HG03066 (cell line): ENCODE data around the gene CLCA4.

Experiments
- ATAC-seq: cut with Tn5 transposase; IDR thresholded peaks from one replicate; pipeline ENCODE4 v1.9.1; 2021; ENCODE audit warnings: low read depth; ENCODE audit not compliant: unreplicated experiment

The CLCA4 gene, protein sequence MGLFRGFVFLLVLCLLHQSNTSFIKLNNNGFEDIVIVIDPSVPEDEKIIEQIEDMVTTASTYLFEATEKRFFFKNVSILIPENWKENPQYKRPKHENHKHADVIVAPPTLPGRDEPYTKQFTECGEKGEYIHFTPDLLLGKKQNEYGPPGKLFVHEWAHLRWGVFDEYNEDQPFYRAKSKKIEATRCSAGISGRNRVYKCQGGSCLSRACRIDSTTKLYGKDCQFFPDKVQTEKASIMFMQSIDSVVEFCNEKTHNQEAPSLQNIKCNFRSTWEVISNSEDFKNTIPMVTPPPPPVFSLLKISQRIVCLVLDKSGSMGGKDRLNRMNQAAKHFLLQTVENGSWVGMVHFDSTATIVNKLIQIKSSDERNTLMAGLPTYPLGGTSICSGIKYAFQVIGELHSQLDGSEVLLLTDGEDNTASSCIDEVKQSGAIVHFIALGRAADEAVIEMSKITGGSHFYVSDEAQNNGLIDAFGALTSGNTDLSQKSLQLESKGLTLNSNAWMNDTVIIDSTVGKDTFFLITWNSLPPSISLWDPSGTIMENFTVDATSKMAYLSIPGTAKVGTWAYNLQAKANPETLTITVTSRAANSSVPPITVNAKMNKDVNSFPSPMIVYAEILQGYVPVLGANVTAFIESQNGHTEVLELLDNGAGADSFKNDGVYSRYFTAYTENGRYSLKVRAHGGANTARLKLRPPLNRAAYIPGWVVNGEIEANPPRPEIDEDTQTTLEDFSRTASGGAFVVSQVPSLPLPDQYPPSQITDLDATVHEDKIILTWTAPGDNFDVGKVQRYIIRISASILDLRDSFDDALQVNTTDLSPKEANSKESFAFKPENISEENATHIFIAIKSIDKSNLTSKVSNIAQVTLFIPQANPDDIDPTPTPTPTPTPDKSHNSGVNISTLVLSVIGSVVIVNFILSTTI

DNA sequence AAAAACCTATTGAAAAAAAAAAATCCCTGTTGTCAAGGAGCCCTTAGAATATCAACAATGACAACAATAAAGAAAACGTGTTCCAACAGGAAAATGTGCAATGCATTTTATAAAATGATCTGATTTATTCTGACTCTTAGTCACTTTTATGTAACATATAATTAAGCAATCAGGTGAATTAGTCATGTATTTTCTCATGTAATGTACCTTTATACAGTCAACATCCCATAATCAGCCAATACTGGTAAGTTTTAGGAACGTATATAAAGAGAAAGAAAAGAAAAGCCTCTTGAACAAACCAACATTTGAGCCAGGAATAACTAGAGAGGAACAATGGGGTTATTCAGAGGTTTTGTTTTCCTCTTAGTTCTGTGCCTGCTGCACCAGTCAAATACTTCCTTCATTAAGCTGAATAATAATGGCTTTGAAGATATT, at the start of gene CLCA4:
TSS of gene CLCA4 (plus strand) at position 292 of the 435 bp plus-strand sequence. CDS start at position 334, 42 bp downstream.
- ATAC-seq: no peak

DNA sequence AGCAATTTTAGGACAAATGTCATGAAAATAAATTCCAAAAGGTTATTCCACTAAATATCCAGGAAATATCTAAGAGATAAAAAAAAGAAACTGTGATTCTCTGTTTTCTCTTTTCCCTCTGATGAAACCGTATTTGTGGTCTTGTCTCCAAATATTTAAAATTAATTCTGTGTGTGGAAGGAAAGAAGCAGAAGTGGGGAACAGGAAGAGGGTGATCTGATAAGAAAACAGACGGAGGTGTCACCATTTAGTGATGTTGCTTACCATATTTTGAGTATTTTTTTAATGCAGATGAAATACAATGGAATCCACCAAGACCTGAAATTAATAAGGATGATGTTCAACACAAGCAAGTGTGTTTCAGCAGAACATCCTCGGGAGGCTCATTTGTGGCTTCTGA, 48.6 kb upstream of the CLCA4 start:
- ATAC-seq: no peak

DNA sequence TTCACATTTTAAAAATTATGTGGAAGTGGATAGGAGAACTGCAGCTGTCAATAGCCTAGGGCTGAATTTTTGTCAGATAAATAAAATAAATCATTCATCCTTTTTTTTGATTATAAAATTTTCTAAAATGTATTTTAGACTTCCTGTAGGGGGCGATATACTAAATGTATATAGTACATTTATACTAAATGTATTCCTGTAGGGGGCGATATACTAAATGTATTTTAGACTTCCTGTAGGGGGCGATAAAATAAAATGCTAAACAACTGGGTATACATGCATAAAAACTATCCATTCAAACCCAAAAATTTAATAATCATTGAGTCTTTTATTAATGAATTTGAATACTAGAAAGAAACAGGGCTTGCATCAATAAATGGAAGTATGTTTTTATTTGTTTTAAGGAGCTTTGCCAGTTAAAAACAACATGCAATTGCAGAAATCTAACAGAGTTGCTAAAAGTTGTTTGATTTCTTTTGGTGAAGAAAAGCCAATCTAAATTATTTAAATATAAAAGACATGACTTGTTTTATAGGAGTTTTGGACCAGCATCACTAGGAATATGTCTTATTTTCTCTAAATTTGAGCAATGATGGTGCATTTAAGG, 46.8 kb upstream of the CLCA4 start:
- ATAC-seq: no peak

DNA sequence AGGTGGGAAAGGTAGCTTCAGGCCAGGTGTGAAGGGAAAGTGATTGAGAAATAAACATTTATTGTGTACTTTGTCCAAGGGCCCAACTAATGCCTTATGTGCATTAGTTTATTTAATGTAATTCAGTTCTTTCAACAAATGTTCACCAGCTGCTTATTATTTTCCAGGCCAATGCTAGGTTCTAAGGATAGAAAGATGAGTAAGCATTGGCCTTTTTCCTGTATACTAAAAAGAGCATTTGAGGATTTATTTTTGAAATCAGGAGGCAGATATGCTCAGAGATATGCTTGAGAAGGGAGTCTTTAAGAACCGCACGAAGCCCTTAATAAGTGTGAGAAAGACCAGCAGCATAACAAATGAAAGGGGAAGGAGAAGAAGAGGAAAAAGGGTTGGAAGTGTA, 46.2 kb upstream of the CLCA4 start:
- no peak for ATAC-seq

DNA sequence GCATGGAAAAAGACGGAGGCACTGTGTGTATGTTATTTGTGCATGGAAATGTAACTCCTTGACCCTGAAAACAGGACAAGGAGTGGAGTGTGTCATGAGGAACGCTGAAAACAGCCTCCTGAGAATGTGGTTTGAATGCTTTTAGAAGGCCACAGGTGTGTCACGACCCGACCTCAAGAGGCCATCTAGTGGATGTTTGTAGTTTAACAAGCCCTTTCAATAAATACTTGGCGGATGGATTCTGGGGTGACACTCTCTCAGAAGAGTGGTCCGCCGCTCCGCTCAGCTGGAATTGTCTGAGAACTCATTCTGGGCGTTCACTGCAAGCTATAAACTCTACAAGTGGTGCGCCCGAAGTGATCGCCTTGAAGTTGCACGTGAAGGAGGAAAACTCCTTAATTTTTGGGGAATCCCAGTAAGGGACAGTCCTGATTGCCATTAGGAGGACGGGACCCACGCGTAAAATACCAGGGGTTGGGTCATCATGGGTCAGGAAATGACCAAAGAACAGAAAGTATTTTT, 44.7 kb upstream of the CLCA4 start:
- ATAC-seq: peak; percentile 67

DNA sequence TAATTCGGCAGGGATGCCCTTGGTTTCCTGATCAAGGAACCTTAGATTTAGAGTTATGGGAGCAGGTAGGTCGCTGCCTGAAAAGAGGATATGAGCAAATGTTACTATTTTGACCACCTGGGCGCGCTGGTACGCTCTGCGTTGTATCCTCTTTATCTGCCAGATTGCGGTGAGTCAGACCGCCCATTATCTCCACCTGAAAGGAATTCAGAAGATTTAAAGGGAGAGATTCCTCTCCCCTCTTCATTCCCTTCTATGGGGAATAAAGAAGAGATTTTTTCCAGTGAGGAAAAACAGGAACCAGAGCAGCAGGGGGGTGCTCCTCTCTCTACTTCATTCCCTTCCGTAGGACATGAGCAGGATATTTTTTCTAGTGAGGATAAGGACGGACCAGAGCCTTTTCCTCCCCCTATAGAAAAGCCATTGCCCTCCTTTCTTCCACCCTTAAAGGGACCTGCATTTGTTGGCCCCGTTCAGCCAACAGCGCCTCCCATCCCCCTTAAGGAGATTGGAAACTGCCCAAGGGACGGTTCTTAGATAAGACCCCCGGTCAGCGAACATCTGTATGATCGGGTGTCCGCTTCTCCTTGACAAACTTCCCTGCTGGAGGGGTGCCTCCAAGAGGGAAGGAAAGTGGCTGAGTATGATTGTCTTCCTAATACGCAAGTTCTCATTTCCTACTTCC, 44.0 kb upstream of the CLCA4 start:
- peak; percentile 23 for ATAC-seq

DNA sequence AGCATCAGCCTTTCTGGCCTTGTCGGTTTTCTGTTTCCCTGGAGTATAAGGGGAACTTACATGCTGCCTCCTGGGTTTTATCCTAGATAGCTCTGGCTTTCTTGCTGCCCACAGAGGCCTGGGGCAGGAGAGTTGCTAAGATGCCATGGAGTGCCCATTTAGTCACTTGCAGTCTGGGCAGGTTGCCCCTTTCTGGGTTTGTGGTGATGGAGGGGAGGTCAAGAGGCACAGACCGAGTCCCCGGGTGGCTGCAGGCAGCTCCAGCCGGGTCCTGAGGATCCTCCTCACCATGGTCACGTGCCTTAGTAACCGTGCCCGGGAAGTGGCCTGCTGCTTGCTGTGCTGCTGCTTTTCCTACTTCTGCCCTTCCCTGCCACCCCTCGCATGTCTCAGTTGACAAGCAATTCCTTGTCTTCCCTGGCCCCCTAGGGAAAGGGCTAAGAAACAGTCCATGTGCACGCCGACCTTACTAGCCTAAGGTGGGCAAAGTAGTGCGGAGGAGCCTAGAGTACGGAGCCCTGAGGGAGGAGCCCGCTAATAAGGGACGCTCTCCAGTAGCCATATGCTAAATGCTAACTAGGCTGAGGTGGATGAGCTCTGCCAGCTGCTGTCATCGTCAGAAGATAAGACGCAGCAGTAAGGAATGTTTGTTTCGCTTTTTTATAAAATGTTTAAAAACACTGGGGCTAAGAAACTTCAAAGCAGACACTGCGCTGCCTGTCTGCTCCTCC, 43.3 kb upstream of the CLCA4 start:
- ATAC-seq: no peak

DNA sequence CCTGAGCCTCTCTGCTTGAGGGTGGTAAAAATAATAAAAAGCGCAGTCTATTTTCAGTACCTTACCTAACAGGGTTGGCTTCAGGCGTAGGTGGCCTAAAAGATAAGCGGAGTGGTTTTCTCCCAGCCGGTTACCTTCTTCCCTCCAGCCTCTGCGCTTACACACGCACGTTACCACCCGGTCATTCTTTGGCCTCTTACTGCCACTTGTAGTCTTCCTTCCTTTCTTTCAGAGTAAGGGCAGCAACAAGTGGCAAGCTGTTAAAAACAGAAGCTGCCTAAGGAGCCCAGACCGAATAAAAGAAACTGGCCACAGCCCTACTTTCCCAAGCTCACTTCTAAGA, 42.8 kb upstream of the CLCA4 start:
- ATAC-seq: no peak

DNA sequence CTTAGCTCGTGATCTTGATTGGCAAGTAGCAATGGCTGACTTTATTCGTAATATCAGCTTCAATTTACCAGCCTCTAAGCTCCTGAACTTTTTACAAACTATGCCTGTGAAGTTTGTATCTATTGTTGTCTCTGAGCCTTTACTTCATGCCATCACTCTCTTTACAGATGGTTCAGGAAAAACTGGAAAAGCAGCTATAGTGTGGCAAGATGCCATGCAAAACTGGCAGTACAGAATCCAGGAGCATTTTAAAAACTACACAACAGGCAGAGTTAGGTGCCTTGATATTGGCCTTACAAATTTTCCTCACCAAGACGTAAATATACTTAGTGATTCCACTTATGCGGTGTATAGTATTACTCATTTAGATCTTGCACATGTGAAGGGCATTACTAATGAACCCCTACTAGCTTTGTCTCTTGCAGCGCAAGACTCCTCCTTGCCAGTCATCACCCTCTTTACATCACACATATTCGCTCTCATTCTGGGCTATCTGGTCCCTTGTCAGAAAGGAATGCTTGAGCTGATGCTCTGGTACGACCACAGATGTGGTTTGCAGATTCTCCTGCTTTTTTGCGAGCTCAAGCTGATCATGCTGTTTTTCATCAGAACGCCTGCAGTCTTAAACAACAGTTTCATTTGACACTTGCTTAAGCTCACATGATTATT, 41.8 kb upstream of the CLCA4 start:
- ATAC-seq: no peak

DNA sequence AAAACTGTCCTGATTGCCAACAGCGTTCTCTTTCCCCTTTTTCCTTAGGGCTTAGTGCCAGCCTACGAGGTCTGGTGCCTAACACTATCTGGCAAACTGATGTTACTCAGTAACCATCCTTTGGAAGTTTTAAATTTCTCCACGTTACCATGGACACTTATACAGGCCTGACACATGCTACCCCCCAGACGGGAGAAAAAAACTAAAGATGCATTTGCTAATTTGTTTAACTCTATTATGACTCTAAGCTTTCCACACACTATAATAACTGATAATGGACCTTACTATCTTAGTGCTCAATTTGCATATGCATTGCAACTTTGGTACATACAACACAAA, 41.3 kb upstream of the CLCA4 start:
- ATAC-seq: no peak

DNA sequence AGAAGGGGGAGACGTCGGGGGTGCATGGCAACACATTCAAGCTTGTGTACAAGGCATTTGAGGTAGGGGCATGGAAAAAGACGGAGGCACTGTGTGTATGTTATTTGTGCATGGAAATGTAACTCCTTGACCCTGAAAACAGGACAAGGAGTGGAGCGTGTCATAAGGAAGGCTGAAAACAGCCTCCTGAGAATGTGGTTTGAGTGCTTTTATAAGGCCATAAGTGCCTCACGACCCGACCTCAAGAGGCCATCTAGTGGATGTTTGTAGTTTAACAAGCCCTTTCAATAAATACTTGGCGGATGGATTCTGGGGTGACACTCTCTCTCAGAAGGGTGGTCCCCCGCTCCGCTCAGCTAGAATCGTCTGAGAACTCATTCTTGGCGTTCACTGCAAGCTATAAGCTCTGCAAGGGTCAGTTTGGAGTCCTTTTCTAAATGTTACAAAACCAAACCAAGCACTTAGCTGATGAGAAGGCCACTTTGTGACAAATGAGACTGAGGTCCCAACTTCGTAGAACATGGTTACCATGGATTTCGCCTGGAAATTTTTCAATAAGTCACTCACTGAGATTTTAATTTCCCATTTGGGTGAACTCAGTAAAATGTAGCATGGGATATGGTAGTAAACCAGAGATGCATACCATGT, 38.8 kb upstream of the CLCA4 start:
- no peak for ATAC-seq

DNA sequence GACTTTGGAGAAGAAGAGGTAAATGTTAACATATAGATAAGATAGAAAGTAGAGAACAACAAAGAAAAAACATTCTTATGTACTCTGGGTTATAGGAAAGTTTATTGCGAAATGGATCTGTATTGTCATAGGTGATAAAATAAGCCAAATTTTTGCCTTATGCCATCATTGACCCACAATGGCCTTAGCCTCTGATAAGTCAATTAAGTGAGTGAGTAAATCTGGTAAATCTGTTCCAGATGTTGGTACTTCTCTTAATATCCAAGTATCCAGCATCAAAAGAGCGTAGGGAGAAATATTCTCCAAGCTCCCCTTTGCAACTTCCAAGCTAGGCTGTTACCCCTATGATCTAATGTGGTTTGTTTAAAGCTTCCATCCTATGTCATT, 38.3 kb upstream of the CLCA4 start:
- ATAC-seq: no peak

DNA sequence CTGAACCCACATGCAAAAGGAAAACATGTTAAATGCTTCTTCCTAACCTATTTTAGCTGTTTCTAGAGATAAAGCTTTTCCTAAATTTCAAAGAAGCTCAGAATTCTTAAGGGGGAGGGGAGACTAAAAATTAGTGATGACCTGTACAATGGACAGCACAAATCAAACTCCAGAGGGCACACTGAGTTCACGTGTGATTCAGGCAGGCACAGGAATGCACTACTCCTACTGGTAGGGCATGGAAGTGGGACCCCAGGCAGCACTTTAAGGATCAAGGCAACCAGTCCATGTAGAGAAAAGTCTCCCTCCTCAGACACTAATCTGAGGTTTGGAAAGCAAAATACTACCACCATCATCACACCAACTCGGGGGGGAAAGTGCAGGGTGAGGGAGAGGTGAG, 31.3 kb upstream of the CLCA4 start:
- no peak for ATAC-seq

DNA sequence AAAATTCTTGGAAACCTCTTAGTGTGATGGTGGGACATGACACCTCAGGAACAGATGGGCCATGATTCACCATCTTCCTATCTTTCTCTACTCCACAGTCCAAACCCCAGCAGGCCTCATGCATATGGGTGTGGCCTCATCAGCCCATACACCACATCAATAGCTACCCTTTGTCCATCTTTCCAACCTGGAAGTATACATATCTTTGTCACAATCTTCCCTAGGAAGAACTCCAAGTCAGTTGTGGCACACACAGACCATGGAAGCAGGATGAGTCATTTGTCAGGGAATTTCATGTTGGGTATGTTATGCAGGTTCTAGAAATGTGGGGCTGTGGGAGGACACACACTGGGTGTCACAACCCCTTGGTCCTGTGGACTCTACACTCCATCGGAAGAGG, 30.5 kb upstream of the CLCA4 start:
- ATAC-seq: no peak

DNA sequence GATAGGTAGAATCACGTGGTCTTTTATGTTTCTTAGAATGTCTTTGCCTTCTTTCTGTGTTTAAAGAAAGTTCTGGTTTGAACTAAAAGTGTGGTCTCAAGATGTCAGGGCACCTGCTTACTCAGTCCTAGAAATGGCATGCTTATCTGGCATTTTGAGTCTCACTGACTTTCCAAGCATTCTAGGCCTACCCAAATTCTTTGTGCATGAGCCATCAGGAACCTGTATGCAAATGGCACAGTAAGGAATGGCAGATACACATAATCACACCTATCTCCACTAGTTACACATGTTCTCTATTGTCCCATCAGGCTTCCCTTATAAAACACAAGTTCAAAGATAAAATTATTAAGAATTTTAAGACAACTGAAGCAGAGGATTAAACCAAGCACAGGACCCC, 29.5 kb upstream of the CLCA4 start:
- no peak for ATAC-seq

DNA sequence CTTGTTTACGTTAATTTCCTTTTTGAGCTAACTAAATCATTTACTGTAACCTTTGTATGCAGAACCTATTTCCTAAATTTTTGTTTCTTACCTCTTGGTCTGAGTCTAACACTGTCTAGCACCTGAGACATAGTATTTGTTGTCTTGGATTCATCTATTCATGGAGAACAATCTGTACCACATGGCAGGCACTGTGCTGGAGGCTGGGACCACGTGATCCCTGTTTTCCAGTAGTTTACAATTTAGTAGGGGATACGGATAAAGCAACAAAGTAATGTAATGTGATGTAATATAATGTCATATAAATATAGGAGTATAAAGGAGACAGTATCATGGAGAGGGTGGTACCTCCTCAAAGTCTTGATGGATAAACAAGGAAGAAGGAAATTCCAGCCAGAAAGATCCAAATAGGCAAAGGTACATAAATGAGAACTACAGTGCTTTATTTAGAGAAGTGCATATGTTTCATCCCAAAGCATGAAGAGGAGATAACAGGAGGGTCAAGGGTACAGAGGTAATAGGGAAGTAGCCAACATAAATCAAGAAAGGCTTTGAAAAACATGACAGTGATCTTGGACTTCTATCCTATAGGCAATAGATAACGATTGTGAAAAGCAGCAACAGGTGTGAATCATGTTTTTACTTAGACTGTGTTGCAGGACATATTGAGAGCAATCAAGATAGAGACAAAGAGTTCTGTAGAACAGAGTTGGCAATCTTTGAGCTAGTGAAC, 25.9 kb upstream of the CLCA4 start:
- no peak for ATAC-seq

DNA sequence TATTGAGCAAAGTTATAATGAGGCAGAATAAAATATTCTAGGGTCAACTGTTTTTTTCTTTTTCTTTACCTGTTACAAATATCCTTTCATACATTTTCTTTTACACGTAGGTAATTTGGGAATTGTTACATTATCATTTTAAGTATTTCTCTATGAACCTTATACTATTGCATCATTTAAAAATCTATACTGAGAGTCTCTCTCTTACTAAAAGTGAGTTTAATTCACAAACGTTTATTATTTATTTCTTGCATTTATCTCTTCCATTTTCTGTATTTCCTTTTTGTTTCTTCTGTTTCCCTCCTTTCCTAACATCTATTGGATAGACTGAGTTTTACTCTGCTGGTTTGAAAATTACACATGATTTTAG, 25.4 kb upstream of the CLCA4 start:
- no peak for ATAC-seq

DNA sequence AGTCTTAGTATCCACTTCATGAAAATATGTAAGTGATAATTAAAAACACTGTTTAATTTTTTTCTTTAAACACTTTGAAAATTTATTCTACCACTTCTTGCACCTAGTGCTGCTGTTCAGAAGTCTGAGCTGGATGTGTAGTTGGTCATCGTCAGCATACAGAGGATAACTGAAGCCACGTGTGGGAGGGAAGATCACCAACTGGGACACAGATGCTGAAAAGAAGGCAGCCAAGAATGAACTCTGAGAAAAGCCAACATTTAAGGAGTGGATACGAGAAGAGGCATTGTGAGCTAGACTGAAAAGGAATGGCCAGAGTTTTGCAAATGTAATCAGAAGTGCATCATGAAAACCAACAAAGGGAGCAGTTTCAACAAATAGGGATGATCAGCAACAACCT, 24.6 kb upstream of the CLCA4 start:
- no peak for ATAC-seq
